GM23338 (cell line): ENCODE measurements around the gene TBC1D9B. TPM values are rescaled to one million over a fixed set of nuclear protein-coding genes. Genes with fewer than 3 reads are reported as not detected.

Experiments
- ATAC-seq: fragments of 200-7000 bp; cut with Tn5 transposase; 3 replicates; pipeline ENCODE4 v1.9.1; 2020
- DNase-seq: peaks from one replicate; pipeline ENCODE4 v3.0.0-alpha.2; 2015; ENCODE audit warnings: low spot score
- H2AFZ ChIP-seq: fragments of 200-600 bp; sonication (generic); 2 replicates; pipeline ENCODE4 v1.8.0; 2016; ENCODE audit warnings: antibody characterized with exemption, mild to moderate bottlenecking, moderate library complexity
- H3F3A ChIP-seq: fragments of 200-600 bp; sonication (generic); replicated peaks from 2 replicates; pipeline ENCODE4 v1.8.0; 2017; ENCODE audit warnings: antibody characterized with exemption, mixed run types, low read depth
- H3K27ac ChIP-seq: fragments of 200-600 bp; sonication (generic); 2 replicates; pipeline ENCODE4 v1.6.1; 2016; ENCODE audit warnings: low read depth
- H3K27me3 ChIP-seq: fragments of 200-600 bp; sonication (generic); 2 replicates; pipeline ENCODE4 v1.8.0; 2016; ENCODE audit warnings: mild to moderate bottlenecking, mixed run types, moderate library complexity; ENCODE audit not compliant: insufficient read depth
- H3K36me3 ChIP-seq: fragments of 200-600 bp; sonication (generic); 2 replicates; pipeline ENCODE4 v1.8.0; 2016; ENCODE audit warnings: mild to moderate bottlenecking; ENCODE audit not compliant: insufficient read depth
- H3K4me1 ChIP-seq: fragments of 200-600 bp; sonication (generic); 2 replicates; pipeline ENCODE4 v1.8.0; 2016; ENCODE audit warnings: mild to moderate bottlenecking, moderate library complexity; ENCODE audit not compliant: insufficient read depth
- H3K4me2 ChIP-seq: fragments of 200-600 bp; sonication (generic); 2 replicates; pipeline ENCODE4 v1.7.1; 2017; ENCODE audit warnings: mixed run types
- H3K4me3 ChIP-seq: fragments of 200-600 bp; sonication (generic); 2 replicates; pipeline ENCODE4 v1.6.1; 2016; ENCODE audit warnings: mixed run types
- H3K79me2 ChIP-seq: fragments of 200-600 bp; sonication (generic); replicated peaks from 2 replicates; pipeline ENCODE4 v1.8.0; 2017; ENCODE audit warnings: mild to moderate bottlenecking; ENCODE audit not compliant: insufficient read depth
- H3K9me2 ChIP-seq: fragments of 200-600 bp; sonication (generic); 2 replicates; pipeline ENCODE4 v1.8.0; 2017; ENCODE audit not compliant: insufficient read depth
- H4K20me1 ChIP-seq: fragments of 200-600 bp; sonication (generic); replicated peaks from 2 replicates; pipeline ENCODE4 v1.8.0; 2017; ENCODE audit warnings: mild to moderate bottlenecking; ENCODE audit not compliant: insufficient read depth
- H3K27ac Mint-ChIP-seq: 2 replicates; pipeline ENCODE4 v1.8.0; 2020; ENCODE audit warnings: inconsistent platforms, mild to moderate bottlenecking, moderate library complexity, mixed read lengths
- H3K27me3 Mint-ChIP-seq: 3 replicates; pipeline ENCODE4 v1.8.0; 2022; ENCODE audit warnings: low read depth, mild to moderate bottlenecking, moderate library complexity, mixed read lengths, inconsistent platforms; ENCODE audit not compliant: insufficient read depth, poor library complexity
- H3K36me3 Mint-ChIP-seq: 3 replicates; pipeline ENCODE4 v1.8.0; 2021; ENCODE audit warnings: low read depth, mild to moderate bottlenecking, inconsistent platforms, moderate library complexity, mixed read lengths
- H3K4me1 Mint-ChIP-seq: 3 replicates; pipeline ENCODE4 v1.8.0; 2020; ENCODE audit warnings: mild to moderate bottlenecking, inconsistent platforms, mixed read lengths
- H3K4me3 Mint-ChIP-seq: 3 replicates; pipeline ENCODE4 v1.8.0; 2021; ENCODE audit warnings: moderate library complexity, mild to moderate bottlenecking, inconsistent platforms, mixed read lengths
- H3K9me3 Mint-ChIP-seq: 3 replicates; pipeline ENCODE4 v1.8.0; 2020; ENCODE audit warnings: moderate library complexity, mild to moderate bottlenecking, inconsistent platforms, mixed read lengths
- CREB1 ChIP-seq: fragments of 250-450 bp; sonication (Bioruptor Pico); IDR thresholded peaks from 2 replicates; pipeline ENCODE4 v1.5.0; 2020; ENCODE audit warnings: low read depth, mild to moderate bottlenecking, moderate library complexity
- CTCF ChIP-seq, 2 experiments: fragments of 200-600 bp in 1 of 2; sonication (generic) in 1 of 2; conservative IDR thresholded peaks; 2 replicates each; pipeline versions ENCODE4 v1.5.1 to v1.6.1; 2016 to 2017; ENCODE audit warnings: antibody characterized with exemption in 2 of 2, low read depth in 2 of 2, mild to moderate bottlenecking in 2 of 2, moderate library complexity in 1 of 2
- ETS1 ChIP-seq: IDR thresholded peaks from 2 replicates; pipeline ENCODE4 v1.6.1; 2016; ENCODE audit warnings: antibody characterized with exemption
- EZH2 ChIP-seq: fragments of 200-600 bp; sonication (generic); IDR thresholded peaks from one replicate; pipeline ENCODE4 v1.8.0; 2017; ENCODE audit warnings: antibody characterized with exemption, mild to moderate bottlenecking, low read depth; ENCODE audit not compliant: unreplicated experiment
- EZH2phosphoT487 ChIP-seq: fragments of 200-600 bp; sonication (generic); IDR thresholded peaks from one replicate; pipeline ENCODE4 v1.8.1; 2018; ENCODE audit warnings: antibody characterized with exemption; ENCODE audit not compliant: unreplicated experiment
- JUNB ChIP-seq: IDR thresholded peaks from one replicate; pipeline ENCODE4 v1.6.1; 2016; ENCODE audit warnings: antibody characterized with exemption; ENCODE audit not compliant: unreplicated experiment
- NANOG ChIP-seq: IDR thresholded peaks from 2 replicates; pipeline ENCODE4 v1.6.1; 2016; ENCODE audit warnings: antibody characterized with exemption, borderline replicate concordance
- POLR2AphosphoS5 ChIP-seq: IDR thresholded peaks from 2 replicates; pipeline ENCODE4 v1.6.1; 2016; ENCODE audit warnings: antibody characterized with exemption, low read depth
- REST ChIP-seq: IDR thresholded peaks from one replicate; pipeline ENCODE4 v1.6.1; 2018; ENCODE audit warnings: antibody characterized with exemption; ENCODE audit not compliant: unreplicated experiment
- STAT1 ChIP-seq: IDR thresholded peaks from one replicate; pipeline ENCODE4 v1.6.1; 2016; ENCODE audit warnings: antibody characterized with exemption; ENCODE audit not compliant: unreplicated experiment
- ZNF114 ChIP-seq: fragments of 250-450 bp; sonication (Bioruptor Pico); IDR thresholded peaks from 2 replicates; pipeline ENCODE4 v1.5.0; 2020; ENCODE audit warnings: mild to moderate bottlenecking, moderate library complexity
- ZNF331 ChIP-seq: fragments of 250-450 bp; sonication (Bioruptor Pico); IDR thresholded peaks from 2 replicates; pipeline ENCODE4 v1.5.0; 2020; ENCODE audit warnings: low read depth, mild to moderate bottlenecking, moderate library complexity
- polyA plus RNA-seq: library from polyadenylated mRNA; unstranded; fragments of >200 nt; fragmentation: Nextera tagmentation; extraction: Ambion mirVana; gene quantifications from 2 replicates; pipeline ENCODE4 v1.2.1, GENCODE V29; 2016
- total RNA-seq: library from RNA; depleted of rRNA; stranded (reverse); fragments of >200 nt; shearing (Covaris generic); gene quantifications from 2 replicates; pipeline ENCODE4 v1.2.3, GENCODE V29; 2014

The TBC1D9B gene
- total and polyA plus RNA-seq, 2 experiments from 2014 or later = 19.0 to 38.0 TPM

- TF ChIP-seq ETS1 (peak; percentile 25; the same call in 1 of the 2 replicates), STAT1 (no peak), EZH2 (no peak), POLR2AphosphoS5 (peak; percentile 97), JUNB (no peak), CREB1 (CRISPR knock-in tag) (peak; percentile 39), ZNF331 (CRISPR knock-in tag) (no peak), NANOG (no peak), ZNF114 (CRISPR knock-in tag) (no peak), REST (peak; percentile 3)
Measured at GRCh38 chr5:179858586-179859427, 48.9 kb downstream of the TBC1D9B start, which contains the start of gene MRNIP (continued).

- DNase-seq = peak; percentile 67
- Mint-ChIP-seq H3K36me3 (peaks cover 26% of the 10 kb centered on the region), H3K9me3 (peaks cover 10% of the 10 kb centered on the region), H3K4me1 (peaks cover 16% of the 10 kb centered on the region), H3K27me3 (peaks cover 18% of the 10 kb centered on the region), H3K4me3 (peak overlapping the region; percentile 93), H3K27ac (no peak overlapping the region; the same call in 1 of the 2 replicates)
- Histone ChIP-seq H3K4me2 (peak overlapping the region; percentile 90), H3K4me1 (peaks cover 7% of the 10 kb centered on the region), H3K4me3 (peak overlapping the region; percentile 90), H2AFZ (peak overlapping the region; percentile 98), H3K79me2 (peaks cover 36% of the 10 kb centered on the region), H3K9me2 (no peaks in the 10 kb centered on the region), H3K27me3 (no peaks in the 10 kb centered on the region), H3F3A (peaks cover 19% of the 10 kb centered on the region), H4K20me1 (peaks cover 9% of the 10 kb centered on the region; the same call in 1 of the 2 replicates), H3K27ac (no peak overlapping the region), H3K36me3 (no peaks in the 10 kb centered on the region)
- peak; percentile 54 for ATAC-seq
- no peak for TF ChIP-seq NANOG
- no peak for TF ChIP-seq JUNB
- no peak for TF ChIP-seq EZH2
- no peak for TF ChIP-seq CREB1 (CRISPR knock-in tag)
- TF ChIP-seq ZNF114 (CRISPR knock-in tag) = no peak
- TF ChIP-seq REST = no peak
- TF ChIP-seq ETS1 = no peak
- TF ChIP-seq ZNF331 (CRISPR knock-in tag) = no peak
- TF ChIP-seq CTCF (conservative IDR thresholded peaks at IDR 0.05; ENCODE audit: low read depth in 2 of 2) = no peak
- no peak for TF ChIP-seq EZH2phosphoT487
- no peak for TF ChIP-seq POLR2AphosphoS5
Measured at GRCh38 chr5:179858241-179858585, 49.5 kb downstream of the TBC1D9B start.
